ENCODE data around the gene NDNF.

GRCh38 chr4:121094297-121094966 lies 22.1 kb upstream of the NDNF start:
- TF ChIP-seq, protein P1, sequence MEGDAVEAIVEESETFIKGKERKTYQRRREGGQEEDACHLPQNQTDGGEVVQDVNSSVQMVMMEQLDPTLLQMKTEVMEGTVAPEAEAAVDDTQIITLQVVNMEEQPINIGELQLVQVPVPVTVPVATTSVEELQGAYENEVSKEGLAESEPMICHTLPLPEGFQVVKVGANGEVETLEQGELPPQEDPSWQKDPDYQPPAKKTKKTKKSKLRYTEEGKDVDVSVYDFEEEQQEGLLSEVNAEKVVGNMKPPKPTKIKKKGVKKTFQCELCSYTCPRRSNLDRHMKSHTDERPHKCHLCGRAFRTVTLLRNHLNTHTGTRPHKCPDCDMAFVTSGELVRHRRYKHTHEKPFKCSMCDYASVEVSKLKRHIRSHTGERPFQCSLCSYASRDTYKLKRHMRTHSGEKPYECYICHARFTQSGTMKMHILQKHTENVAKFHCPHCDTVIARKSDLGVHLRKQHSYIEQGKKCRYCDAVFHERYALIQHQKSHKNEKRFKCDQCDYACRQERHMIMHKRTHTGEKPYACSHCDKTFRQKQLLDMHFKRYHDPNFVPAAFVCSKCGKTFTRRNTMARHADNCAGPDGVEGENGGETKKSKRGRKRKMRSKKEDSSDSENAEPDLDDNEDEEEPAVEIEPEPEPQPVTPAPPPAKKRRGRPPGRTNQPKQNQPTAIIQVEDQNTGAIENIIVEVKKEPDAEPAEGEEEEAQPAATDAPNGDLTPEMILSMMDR (IDR thresholded peaks at IDR 0.05): no peak
- TF ChIP-seq POLR2A (IDR thresholded peaks at IDR 0.05): no peak
- TF ChIP-seq EP300 (IDR thresholded peaks at IDR 0.05): no peak
